HUES64 (cell line): ENCODE data around the gene MSTO1.
"Not testable (repeated sequence)": the region's sequence is repeated elsewhere in the genome, so short reads cannot be mapped to it uniquely, and the experiment has no call there.

ENCODE experiments used
- H3K27ac ChIP-seq: 2 replicates; pipeline ENCODE4 v1.7.0; 2013; ENCODE audit warnings: low read depth, low read length, inconsistent platforms
- H3K27me3 ChIP-seq: 2 replicates; pipeline ENCODE4 v1.6.1; 2013; ENCODE audit warnings: mild to moderate bottlenecking, low read length; ENCODE audit not compliant: insufficient read depth
- H3K36me3 ChIP-seq: 2 replicates; pipeline ENCODE4 v1.6.1; 2013; ENCODE audit warnings: mild to moderate bottlenecking, low read length; ENCODE audit not compliant: insufficient read depth
- H3K4me1 ChIP-seq: 2 replicates; pipeline ENCODE4 v1.6.1; 2013; ENCODE audit warnings: mild to moderate bottlenecking, low read length, moderate library complexity; ENCODE audit not compliant: insufficient read depth
- H3K4me3 ChIP-seq: 2 replicates; pipeline ENCODE4 v1.5.1; 2013; ENCODE audit warnings: mild to moderate bottlenecking, low read length, moderate library complexity
- H3K9ac ChIP-seq: 2 replicates; pipeline ENCODE4 v1.6.1; 2013; ENCODE audit warnings: mild to moderate bottlenecking, low read depth, low read length
- H3K9me3 ChIP-seq: 2 replicates; pipeline ENCODE4 v1.6.1; 2013; ENCODE audit warnings: low read depth, low read length; ENCODE audit not compliant: insufficient read depth
- WGBS: fragments of 150-250, 120-280 bp; methylation state at CpG from one replicate; pipeline ENCODE4 v1.1.7; 2013; ENCODE audit warnings: missing lambda C conversion rate; 5-methylcytosine and 5-hydroxymethylcytosine counted together

Gene MSTO1

DNA sequence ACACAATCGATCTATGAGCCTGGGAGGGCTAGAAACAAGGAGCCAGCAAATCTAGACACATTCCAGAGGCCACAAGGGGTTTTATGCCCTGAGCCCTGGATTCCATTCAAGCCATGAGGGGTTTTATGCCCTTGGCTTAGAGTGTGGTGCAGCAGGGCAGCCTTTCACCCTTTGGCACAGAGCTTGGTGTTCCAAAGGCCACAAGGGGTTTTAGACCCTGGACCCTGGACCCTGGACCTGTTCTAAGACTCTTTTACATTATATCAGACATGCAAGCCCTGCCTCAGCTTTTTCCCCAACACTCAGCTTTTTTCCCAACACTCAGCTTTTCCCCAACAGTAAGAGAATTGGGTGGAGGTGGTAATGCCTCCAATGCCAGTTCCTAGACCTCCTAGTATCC is 13.3 kb downstream of the MSTO1 start:
- Histone ChIP-seq H3K9me3 (peaks cover 6% of the 10 kb centered on the region; the same call in 1 of the 2 replicates), H3K9ac (no peak overlapping the region), H3K36me3 (no peaks in the 10 kb centered on the region), H3K4me1 (no peaks in the 10 kb centered on the region), H3K27ac (no peak overlapping the region), H3K4me3 (no peak overlapping the region), H3K27me3 (no peaks in the 10 kb centered on the region)
- 98% methylated on average over 1 of the region's 1 CpG for WGBS

DNA sequence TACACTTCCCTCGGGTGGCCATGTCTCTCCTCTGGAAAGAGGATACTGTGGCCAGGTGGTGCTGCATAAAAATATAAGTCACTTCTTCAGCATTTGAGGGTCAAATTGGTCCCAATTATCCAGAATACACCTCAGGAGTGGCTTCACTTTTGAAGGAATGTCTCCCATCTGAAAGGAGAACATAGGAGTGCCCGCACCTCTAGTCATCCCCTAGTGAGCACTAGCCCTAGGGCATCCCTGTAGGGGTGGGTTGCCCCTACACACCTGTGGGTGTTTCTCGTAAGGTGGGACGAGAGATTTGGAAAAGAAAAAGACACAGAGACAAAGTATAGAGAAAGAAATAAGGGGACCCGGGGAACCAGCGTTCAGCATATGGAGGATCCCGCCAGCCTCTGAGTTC is 16.4 kb downstream of the MSTO1 start:
- not testable (repeated sequence) for H3K9ac ChIP-seq, H3K27me3 ChIP-seq, H3K4me1 ChIP-seq, H3K36me3 ChIP-seq, H3K9me3 ChIP-seq, H3K4me3 ChIP-seq
- WGBS, result 85% methylated on average over 2 of the region's 7 CpGs
- peak overlapping the region; percentile 46; the same call in 1 of the 2 replicates for H3K27ac ChIP-seq

DNA sequence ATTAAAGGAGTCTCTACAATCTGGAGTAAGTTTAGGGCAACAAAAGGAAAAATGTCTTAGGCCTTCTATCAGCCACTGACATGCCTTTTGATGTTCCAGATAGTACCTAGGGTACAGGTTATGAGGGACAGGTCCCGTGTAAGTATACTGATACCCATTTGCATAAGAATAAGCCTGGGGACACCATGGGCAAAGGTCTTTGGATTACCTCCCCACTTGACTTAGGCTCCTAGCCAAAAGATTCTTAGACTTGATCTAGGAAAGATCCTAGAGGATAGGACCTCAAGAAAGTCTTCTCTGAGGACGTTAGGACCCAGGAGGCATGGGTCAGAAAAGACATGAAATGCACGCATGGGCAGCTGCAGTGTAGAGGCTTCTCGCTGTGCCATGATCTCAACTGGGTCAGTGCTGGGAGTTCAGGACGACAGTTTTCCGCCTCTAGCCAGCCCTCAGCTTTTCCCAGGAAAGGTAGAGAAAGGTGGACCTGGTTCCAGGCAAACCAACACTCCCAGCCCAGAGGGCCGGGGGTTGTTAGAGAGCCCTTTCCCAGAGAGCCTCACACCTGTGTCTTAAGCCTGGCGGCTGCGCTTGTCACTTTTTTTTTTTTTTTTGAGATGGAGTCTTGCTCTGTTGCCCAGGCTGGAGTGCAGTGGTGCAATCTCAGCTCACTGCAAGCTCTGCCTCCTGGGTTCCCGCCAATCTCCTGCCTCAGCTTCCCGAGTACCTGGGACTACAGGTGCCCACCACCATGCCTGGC is 26.6 kb downstream of the MSTO1 start:
- no peak overlapping the region for H3K27ac ChIP-seq
- no peaks in the 10 kb centered on the region for H3K27me3 ChIP-seq
- no peaks in the 10 kb centered on the region for H3K36me3 ChIP-seq
- no peak overlapping the region for H3K9ac ChIP-seq
- no peak overlapping the region for H3K4me3 ChIP-seq
- WGBS, result 87% methylated on average over 11 of the region's 11 CpGs
- H3K9me3 ChIP-seq, result 0 out of 2 replicates have a peak, but pooled peaks cover 3% of the 10 kb centered on the region
- H3K4me1 ChIP-seq, result peaks cover 12% of the 10 kb centered on the region

DNA sequence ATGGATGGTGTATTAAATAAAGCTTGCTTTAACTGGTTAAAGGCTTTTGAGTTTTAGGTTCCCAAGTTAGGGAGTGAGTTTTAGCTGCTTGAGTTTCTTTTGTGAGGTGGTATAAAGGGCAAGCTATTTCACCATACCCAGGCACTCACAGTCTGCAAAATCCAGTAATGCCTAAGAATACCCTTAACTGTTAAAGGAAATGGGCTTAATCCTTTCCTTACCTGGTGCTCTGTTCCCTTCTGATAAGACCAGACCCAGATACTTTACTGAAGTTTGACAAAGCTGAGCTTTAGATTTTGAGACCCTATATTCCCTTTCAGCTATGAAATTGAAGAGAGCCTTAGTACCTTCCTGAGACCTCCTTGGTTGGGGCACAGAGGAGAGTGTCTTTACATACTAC is 30.3 kb downstream of the MSTO1 start:
- peaks cover 3% of the 10 kb centered on the region; the same call in 1 of the 2 replicates for H3K36me3 ChIP-seq
- H3K9ac ChIP-seq, result no peak overlapping the region
- no peak overlapping the region for H3K4me3 ChIP-seq
- peaks cover 28% of the 10 kb centered on the region for H3K9me3 ChIP-seq
- H3K27ac ChIP-seq, result no peak overlapping the region
- H3K27me3 ChIP-seq, result no peaks in the 10 kb centered on the region
- peaks cover 12% of the 10 kb centered on the region for H3K4me1 ChIP-seq

DNA sequence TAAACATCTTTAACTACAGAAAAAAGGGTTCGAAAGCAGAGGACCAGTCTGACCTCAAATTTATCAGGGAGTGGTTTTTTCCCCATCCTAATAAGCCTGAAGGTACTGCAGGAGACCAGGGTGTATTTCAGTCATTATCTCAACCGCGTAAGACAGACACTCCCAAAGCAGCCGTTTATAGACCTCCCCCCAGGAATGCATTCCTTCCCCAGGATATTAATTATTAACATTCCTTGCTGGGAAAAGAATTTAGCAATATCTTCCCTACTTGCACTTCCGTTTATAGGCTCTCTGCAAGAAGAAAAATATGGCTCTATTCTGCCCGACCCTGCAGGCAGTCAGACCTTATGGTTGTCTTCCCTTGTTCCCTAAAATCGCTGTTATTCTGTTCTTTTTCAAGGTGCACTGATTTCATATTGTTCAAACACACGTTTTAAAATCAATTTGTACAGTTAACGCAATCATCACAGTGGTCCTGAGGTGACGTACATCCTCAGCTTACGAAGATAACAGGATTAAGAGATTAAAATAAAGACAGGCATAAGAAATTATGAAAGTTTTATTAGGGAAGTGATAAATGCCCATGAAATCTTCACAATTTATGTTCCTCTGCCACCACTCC is 32.7 kb downstream of the MSTO1 start:
- peaks cover 28% of the 10 kb centered on the region for H3K9me3 ChIP-seq
- not testable (repeated sequence) for H3K27ac ChIP-seq, H3K4me3 ChIP-seq, H3K27me3 ChIP-seq, H3K4me1 ChIP-seq, H3K9ac ChIP-seq, H3K36me3 ChIP-seq
- 90% methylated on average over 11 of the region's 11 CpGs for WGBS

DNA sequence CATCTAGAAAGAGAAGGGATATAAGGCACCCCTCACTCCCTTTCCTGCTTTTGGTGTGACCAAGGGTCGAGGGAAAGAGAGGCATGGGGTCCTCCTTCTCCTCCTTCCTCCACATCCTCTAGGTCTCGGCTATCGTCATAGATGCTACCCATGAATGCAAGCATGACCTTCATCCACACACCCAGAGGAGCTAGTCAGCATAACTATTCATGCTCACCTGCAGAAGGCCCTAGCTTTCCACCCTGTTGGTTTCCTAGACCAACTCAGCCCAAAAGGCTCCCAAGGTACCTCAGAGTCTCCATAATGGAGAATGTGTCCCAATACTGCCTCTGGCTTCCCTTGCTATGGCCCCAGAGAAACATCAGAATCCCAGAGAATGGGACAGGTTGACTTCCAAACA is 33.2 kb downstream of the MSTO1 start:
- no peak overlapping the region for H3K27ac ChIP-seq
- no peaks in the 10 kb centered on the region for H3K27me3 ChIP-seq
- peaks cover 2% of the 10 kb centered on the region; the same call in 1 of the 2 replicates for H3K4me1 ChIP-seq
- no peak overlapping the region for H3K4me3 ChIP-seq
- H3K9me3 ChIP-seq, result peaks cover 28% of the 10 kb centered on the region
- H3K36me3 ChIP-seq, result peaks cover 3% of the 10 kb centered on the region; the same call in 1 of the 2 replicates
- WGBS, result 91% methylated on average over 3 of the region's 3 CpGs
- H3K9ac ChIP-seq, result no peak overlapping the region

DNA sequence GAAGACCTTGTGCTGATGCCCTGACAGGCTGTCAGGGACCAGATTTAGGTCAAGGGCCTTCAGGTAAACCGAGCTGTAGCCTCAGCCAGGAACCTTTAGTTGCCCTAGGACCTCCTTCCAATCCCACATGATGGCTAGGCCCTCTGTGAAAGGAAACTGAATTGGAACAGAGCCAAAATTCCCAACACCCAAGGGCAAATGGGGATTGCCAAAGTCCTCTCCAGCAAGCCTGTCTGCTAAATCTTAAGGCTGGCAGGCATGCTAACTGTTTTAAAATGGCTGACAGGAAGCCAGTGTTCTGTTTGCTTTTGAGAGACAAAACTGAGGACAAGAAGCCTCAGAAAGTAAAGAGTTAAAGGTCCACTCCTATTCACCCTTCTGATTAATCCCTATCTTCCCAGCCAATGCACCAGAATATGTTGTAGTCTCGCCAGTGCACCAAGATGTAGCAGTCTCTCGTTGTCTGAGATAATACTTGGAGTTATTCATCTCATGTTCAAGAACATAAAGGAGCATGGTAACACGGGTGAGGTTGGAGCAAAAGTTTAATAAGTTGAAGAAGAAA is 35.1 kb downstream of the MSTO1 start:
- Histone ChIP-seq H3K4me1 (peaks cover 4% of the 10 kb centered on the region; the same call in 1 of the 2 replicates), H3K36me3 (peaks cover 3% of the 10 kb centered on the region; the same call in 1 of the 2 replicates), H3K27me3 (no peaks in the 10 kb centered on the region), H3K9me3 (peaks cover 29% of the 10 kb centered on the region), H3K4me3 (no peak overlapping the region), H3K9ac (no peak overlapping the region), H3K27ac (no peak overlapping the region)
- WGBS, result 90% methylated on average over 4 of the region's 4 CpGs

DNA sequence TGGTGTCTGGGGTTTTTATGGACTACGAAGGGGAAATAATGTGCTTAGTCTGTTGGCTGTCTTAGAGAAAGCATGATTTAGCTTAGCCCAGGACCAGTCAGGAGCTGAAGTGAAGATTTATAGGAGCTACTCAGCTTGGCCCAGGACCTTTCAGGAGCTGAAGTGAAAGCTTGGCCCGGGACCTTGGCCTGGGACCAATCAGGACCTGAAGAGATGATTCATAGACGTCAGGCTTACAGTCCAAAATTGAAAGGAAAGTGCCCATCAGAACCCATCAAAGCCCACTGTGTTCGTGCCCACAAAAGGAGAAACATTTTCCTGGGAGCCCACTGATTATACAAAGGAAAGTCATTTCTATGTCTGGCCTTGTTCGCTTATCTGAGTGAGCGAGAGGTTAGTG is 35.6 kb downstream of the MSTO1 start:
- peaks cover 4% of the 10 kb centered on the region; the same call in 1 of the 2 replicates for H3K4me1 ChIP-seq
- no peak overlapping the region for H3K9ac ChIP-seq
- 90% methylated on average over 6 of the region's 6 CpGs for WGBS
- H3K4me3 ChIP-seq, result no peak overlapping the region
- peaks cover 3% of the 10 kb centered on the region; the same call in 1 of the 2 replicates for H3K36me3 ChIP-seq
- H3K9me3 ChIP-seq, result peaks cover 30% of the 10 kb centered on the region
- no peaks in the 10 kb centered on the region for H3K27me3 ChIP-seq
- H3K27ac ChIP-seq, result no peak overlapping the region

DNA sequence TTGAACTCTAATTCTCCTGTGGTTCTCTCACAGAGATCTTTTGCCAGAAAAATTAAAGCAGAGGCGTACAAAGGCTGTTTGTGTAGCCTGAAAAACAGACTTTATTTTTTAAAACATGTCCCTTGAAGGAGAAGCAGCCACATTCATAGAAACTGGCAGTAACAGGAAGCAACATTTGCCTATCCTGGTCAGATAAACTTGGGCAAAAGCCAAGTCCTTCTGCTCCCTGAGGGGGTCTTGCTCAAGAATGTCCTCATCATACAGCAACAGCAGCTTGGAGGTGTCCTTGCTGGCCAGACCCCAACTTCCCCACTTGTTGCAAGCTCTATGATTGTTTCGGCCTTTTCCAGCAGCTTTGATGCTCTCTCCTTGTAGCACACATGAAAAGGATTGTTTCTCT is 36.3 kb downstream of the MSTO1 start:
- Histone ChIP-seq H3K4me1 (peaks cover 4% of the 10 kb centered on the region; the same call in 1 of the 2 replicates), H3K9me3 (peaks cover 30% of the 10 kb centered on the region), H3K27me3 (no peaks in the 10 kb centered on the region), H3K27ac (no peak overlapping the region), H3K9ac (no peak overlapping the region), H3K36me3 (peaks cover 3% of the 10 kb centered on the region; the same call in 1 of the 2 replicates), H3K4me3 (no peak overlapping the region)
- WGBS, result 95% methylated on average over 2 of the region's 2 CpGs

DNA sequence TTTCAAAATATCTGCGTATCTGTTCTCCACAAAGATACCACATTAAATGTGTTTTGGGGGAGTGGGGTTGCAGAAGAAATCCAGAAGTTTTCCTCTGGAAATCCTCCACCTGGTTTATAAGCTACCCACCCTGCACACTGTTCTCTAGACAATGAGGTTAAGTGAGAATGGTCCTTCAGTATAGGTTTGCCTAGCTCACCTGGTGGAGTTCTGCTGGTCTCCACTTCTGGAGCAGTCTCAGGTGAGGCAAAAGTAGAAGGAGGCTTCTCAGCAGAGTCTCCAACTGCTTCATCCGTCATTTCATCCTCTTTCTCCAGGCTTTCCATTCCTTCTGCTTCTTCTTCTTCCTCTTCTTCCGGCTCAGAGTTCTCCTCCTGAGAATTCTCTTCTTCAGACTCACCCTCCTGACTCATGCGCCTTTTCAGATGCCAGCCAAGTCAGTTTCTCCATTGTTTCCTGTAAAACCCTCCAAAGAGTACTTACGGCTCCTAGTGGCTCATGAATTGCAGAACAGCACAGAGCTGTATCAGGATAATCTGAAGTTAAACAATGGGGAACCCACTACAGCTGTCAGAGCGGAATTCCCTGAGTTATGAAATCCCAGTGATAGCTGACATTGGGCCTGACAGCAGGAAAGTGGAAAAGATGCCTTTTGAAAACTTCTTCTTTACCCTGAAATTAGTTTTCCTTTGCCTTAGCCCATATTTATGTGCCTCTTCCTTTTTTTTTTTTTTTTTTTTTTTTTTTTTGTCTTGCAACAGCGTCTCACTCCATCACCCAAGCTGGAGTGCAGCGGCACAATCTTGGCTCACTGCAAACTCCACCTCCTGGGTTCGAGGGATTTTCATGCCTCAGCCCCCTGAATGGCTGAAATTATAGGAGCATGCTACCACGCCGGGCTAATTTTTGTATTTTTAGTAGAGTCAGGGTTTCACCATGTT is 38.5 kb downstream of the MSTO1 start:
- Histone ChIP-seq H3K9ac (no peak overlapping the region), H3K9me3 (peaks cover 11% of the 10 kb centered on the region), H3K4me3 (no peak overlapping the region), H3K27ac (no peak overlapping the region), H3K4me1 (peaks cover 4% of the 10 kb centered on the region; the same call in 1 of the 2 replicates), H3K27me3 (no peaks in the 10 kb centered on the region), H3K36me3 (no peaks in the 10 kb centered on the region)
- WGBS, result 60% methylated on average over 10 of the region's 11 CpGs
